Left ventricle myocardium inferior (tissue), 1 donor: ENCODE results near the gene MVB12B. TPM values are rescaled to one million over a fixed set of nuclear protein-coding genes. Genes with fewer than 3 reads are reported as not detected.

Source experiments
- DNase-seq: peaks from one replicate; pipeline ENCODE4 v3.0.0-alpha.2; 2020
- H3K27ac ChIP-seq: fragments of 200-600 bp; replicated peaks from 2 replicates; pipeline ENCODE4 v1.8.0; 2021
- H3K27me3 ChIP-seq: fragments of 200-600 bp; 2 replicates; pipeline ENCODE4 v1.8.0; 2021; ENCODE audit warnings: low read depth
- H3K36me3 ChIP-seq: fragments of 200-600 bp; 2 replicates; pipeline ENCODE4 v1.8.0; 2021
- H3K4me1 ChIP-seq: fragments of 200-600 bp; 2 replicates; pipeline ENCODE4 v1.8.0; 2021
- H3K4me3 ChIP-seq: fragments of 200-600 bp; 2 replicates; pipeline ENCODE4 v1.8.0; 2021; ENCODE audit warnings: mild to moderate bottlenecking, moderate library complexity
- H3K9me3 ChIP-seq: fragments of 200-600 bp; replicated peaks from 2 replicates; pipeline ENCODE4 v1.8.0; 2021
- intact Hi-C: fragments of 100-400 bp; cut with micrococcal nuclease; formaldehyde crosslinking; loops from one replicate; pipeline ENCODE4 v1.11.0; 2022
- total RNA-seq: library from RNA; stranded (reverse); fragmentation: NEBNext Ultra II Directional; extraction: Animal tissue kit (Norgen Biotek cat#: 25700); gene quantifications from one replicate; pipeline ENCODE4 v1.2.1, GENCODE V29; 2021
- TF ChIP-seq, protein P1 (sequence below): fragments of 200-600 bp; IDR thresholded peaks from 2 replicates; pipeline ENCODE4 v1.8.0; 2021; ENCODE audit warnings: antibody characterized with exemption, mild to moderate bottlenecking, borderline replicate concordance
- donor health status: DM: no; HTN: yes; CAD: no; lungs with severe emphysema.

MVB12B gene
- total RNA-seq, 1 donor from 2014 or later, result 11.2 TPM

- Histone ChIP-seq H3K36me3 (no peaks in the 10 kb centered on the region), H3K4me1 (peaks cover 16% of the 10 kb centered on the region), H3K27me3 (peaks cover 58% of the 10 kb centered on the region), H3K27ac (no peak overlapping the region), H3K4me3 (no peak overlapping the region), H3K9me3 (no peaks in the 10 kb centered on the region)
- intact Hi-C loops, result no loop called here
- TF ChIP-seq, protein P1, sequence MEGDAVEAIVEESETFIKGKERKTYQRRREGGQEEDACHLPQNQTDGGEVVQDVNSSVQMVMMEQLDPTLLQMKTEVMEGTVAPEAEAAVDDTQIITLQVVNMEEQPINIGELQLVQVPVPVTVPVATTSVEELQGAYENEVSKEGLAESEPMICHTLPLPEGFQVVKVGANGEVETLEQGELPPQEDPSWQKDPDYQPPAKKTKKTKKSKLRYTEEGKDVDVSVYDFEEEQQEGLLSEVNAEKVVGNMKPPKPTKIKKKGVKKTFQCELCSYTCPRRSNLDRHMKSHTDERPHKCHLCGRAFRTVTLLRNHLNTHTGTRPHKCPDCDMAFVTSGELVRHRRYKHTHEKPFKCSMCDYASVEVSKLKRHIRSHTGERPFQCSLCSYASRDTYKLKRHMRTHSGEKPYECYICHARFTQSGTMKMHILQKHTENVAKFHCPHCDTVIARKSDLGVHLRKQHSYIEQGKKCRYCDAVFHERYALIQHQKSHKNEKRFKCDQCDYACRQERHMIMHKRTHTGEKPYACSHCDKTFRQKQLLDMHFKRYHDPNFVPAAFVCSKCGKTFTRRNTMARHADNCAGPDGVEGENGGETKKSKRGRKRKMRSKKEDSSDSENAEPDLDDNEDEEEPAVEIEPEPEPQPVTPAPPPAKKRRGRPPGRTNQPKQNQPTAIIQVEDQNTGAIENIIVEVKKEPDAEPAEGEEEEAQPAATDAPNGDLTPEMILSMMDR, result no peak
- DNase-seq, result peak; percentile 5
These were observed 183.9 kb downstream of the MVB12B start for GRCh38 chr9:126510564-126510963.

DNA sequence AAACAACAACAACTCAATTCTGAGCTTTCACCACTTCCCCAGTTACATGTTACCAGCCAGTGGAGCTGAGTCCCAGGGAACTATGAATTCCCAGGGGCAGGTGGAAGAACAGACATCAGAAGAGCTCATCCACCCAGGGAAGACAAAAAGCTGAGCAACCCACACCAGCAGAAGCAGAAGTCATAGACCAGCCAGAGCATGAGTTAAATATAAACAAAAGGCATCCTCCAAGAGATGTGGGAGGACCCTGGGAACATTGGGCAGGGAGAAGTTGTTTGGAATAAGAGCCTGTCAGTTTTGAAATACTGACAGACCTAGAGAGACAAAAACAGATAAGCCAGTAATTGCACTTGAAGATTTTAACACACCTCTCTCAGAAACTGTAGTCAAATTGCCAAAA is 184.8 kb downstream of the MVB12B start:
- H3K9me3 ChIP-seq, result no peaks in the 10 kb centered on the region
- no peak for DNase-seq
- peaks cover 20% of the 10 kb centered on the region for H3K4me1 ChIP-seq
- no peaks in the 10 kb centered on the region for H3K36me3 ChIP-seq
- no peak overlapping the region for H3K27ac ChIP-seq
- H3K4me3 ChIP-seq, result no peak overlapping the region
- TF ChIP-seq, protein P1, result no peak
- intact Hi-C loops, result no loop called here
- peaks cover 67% of the 10 kb centered on the region for H3K27me3 ChIP-seq

DNA sequence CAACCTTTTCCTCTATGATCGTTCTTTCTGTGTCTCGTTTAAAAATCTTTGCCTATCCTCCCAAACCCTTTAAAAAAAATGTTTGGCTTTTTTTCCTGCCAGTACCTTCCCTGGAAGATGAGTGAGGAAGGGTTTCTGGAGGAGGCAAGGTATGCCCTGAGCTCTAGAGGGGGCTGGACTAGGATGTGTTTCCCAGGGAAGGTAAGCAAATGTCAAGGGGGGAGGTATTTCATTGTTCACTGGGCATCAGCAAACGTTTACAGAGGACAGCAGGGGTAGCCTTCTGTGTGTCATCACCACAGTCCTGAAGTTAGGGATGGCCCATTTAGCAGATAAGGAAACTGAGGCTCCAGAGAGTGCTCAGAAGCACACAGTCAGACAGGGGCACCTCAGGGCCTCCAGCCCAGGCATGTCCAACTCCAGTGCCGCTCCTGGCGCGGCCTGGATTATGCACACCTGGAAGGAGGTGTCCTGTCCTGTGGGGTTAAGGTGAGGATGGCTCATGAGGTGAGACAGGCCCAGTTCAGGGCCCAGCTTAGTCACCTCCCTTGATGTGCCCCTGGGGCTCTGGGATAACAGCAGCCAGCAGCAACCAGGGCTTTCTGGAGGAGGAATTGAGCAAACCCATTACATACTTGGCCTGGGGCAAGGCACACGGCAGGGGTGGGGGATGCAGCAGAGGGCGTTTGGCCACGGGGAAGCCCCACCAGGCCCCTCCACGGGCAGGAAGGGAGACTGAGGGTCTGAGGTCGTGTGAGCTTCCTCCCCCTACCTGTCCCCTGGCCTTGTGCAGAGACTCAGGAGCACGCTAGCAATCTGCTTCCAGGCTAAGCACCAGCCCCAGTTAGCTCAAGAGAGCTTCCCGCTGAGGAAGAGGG is 186.8 kb downstream of the MVB12B start:
- no peaks in the 10 kb centered on the region for H3K36me3 ChIP-seq
- DNase-seq, result no peak
- H3K4me3 ChIP-seq, result peak overlapping the region; percentile 33
- no peaks in the 10 kb centered on the region for H3K9me3 ChIP-seq
- peaks cover 86% of the 10 kb centered on the region for H3K27me3 ChIP-seq
- H3K4me1 ChIP-seq, result peaks cover 36% of the 10 kb centered on the region
- TF ChIP-seq, protein P1, result no peak
- intact Hi-C loops, result no loop called here
- no peak overlapping the region for H3K27ac ChIP-seq

DNA sequence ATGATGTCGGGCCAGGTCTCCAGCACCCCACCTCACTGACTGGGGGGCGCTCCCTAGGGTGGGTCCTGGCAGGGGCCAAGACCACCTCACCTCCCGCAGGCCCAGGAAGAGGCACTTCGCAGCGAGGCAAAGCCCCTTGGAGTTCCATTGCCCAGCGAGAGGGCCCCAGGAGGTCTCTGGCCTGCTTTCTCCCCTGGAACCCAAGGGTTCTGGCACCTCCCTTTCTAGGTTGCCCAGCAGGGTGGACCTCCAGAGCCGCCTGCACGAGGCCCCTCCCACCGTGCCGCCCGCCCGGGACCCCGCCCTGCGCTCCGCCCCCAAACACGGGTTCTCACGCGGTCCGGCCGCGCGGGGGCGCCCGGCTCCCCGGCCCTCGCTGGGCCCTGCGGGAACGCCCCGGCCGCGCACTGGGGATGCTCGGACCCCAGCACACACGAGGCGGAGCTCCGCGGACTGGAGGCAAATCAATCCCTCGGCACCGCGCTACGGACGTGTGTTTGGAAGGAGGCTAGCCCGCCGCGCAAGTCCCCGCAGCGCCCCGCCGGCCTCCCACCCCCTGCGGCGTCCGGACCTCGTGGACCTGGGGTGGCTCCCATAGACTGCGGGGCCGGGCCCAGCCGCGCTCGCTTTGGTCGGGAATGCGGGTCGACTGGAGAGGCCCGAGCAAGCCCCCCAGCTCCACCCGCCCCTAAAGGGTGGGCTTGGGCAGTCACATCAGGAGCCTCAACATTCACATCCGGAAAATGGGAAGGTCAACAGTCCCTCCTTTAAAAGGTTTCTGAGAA is 187.6 kb downstream of the MVB12B start:
- peak overlapping the region; percentile 33 for H3K4me3 ChIP-seq
- H3K4me1 ChIP-seq, result peaks cover 36% of the 10 kb centered on the region
- H3K27ac ChIP-seq, result peak overlapping the region; percentile 80
- TF ChIP-seq, protein P1, result peak; percentile 69
- peaks cover 95% of the 10 kb centered on the region for H3K27me3 ChIP-seq
- H3K36me3 ChIP-seq, result no peaks in the 10 kb centered on the region
- DNase-seq, result peak; percentile 76
- no peaks in the 10 kb centered on the region for H3K9me3 ChIP-seq
- intact Hi-C loops, result no loop called here

DNA sequence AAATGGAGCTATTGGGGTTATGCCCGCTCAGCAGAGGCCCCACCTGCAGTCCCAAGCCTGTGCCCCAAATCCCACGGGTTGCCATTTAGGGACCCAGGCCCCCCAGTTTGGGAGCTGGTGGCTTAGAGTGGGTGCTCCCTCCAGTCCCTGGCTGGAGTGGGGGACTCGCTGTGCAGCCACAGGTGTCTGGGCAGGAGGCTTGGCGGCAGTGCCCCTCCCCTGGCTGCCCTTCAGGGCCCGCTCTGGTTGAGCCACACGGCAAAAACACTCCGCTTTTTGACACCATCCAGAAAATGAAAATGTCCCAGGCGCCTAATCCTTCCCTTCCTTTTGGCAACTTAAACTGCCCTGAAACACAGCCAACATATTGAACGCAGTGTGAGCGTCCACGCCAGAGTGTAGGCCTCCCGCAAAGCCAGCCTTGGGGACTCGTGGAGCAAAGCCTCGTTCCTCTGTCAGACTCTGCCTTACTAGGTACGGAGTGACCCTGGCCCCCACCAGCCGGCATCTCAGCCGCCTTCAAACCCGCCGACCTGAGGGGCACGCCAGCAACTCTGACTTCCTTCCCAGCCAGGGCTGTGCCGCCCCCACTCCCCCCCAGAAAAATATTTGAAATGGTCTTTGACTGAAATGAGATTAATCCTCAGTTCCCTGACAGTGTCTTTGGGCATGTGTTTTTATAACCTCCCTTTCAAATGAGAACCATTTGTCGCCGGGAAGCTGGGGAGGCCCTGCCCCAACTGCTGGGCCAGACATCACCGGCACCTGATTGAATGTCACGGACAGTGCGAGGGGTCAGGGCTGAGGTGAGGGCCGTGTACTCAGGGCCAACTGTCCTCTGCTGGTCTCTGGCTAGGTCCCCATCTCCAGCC is 188.6 kb downstream of the MVB12B start:
- no peaks in the 10 kb centered on the region for H3K36me3 ChIP-seq
- no peak for DNase-seq
- no peak overlapping the region for H3K4me3 ChIP-seq
- H3K4me1 ChIP-seq, result peaks cover 36% of the 10 kb centered on the region
- H3K27ac ChIP-seq, result peak overlapping the region; percentile 80
- intact Hi-C loops, result no loop called here
- no peaks in the 10 kb centered on the region for H3K9me3 ChIP-seq
- peaks cover 97% of the 10 kb centered on the region for H3K27me3 ChIP-seq
- TF ChIP-seq, protein P1, result no peak
